ENCODE data around the gene NDUFAF5.

Gene NDUFAF5

GRCh38 chr20:13791540-13792459 lies 7.0 kb downstream of the NDUFAF5 start:
- no peak for TF ChIP-seq ZNF274 (IDR thresholded peaks at IDR 0.05; ENCODE audit: low read depth, low read length)
- no peak overlapping the region for H3K4me3 ChIP-seq (ENCODE audit: low read length)

GRCh38 chr20:13793001-13793400 lies 8.2 kb downstream of the NDUFAF5 start:
- H3K4me3 ChIP-seq (ENCODE audit: low read length), result no peak overlapping the region
- no peak for TF ChIP-seq ZNF274 (IDR thresholded peaks at IDR 0.05; ENCODE audit: low read depth, low read length)

- no peak for TF ChIP-seq ZNF274 (IDR thresholded peaks at IDR 0.05; ENCODE audit: low read depth, low read length)
- H3K4me3 ChIP-seq (ENCODE audit: low read length), result no peak overlapping the region
These were observed 9.8 kb downstream of the NDUFAF5 start for GRCh38 chr20:13794667-13795066.

GRCh38 chr20:13799040-13799439 lies 14.2 kb downstream of the NDUFAF5 start:
- TF ChIP-seq ZNF274 (IDR thresholded peaks at IDR 0.05; ENCODE audit: low read depth, low read length), result no peak
- no peak overlapping the region for H3K4me3 ChIP-seq (ENCODE audit: low read length)

GRCh38 chr20:13799974-13800373 lies 15.1 kb downstream of the NDUFAF5 start:
- no peak for TF ChIP-seq ZNF274 (IDR thresholded peaks at IDR 0.05; ENCODE audit: low read depth, low read length)
- H3K4me3 ChIP-seq (ENCODE audit: low read length), result no peak overlapping the region

- no peak for TF ChIP-seq ZNF274 (IDR thresholded peaks at IDR 0.05; ENCODE audit: low read depth, low read length)
These were observed 15.9 kb downstream of the NDUFAF5 start for GRCh38 chr20:13800728-13801134.

GRCh38 chr20:13809373-13809772 lies 24.5 kb downstream of the NDUFAF5 start:
- no peak for TF ChIP-seq ZNF274 (IDR thresholded peaks at IDR 0.05; ENCODE audit: low read depth, low read length)
- H3K4me3 ChIP-seq (ENCODE audit: low read length), result no peak overlapping the region

More at GRCh38 chr20:13800728-13801134, 15.9 kb downstream of the NDUFAF5 start:
- no peak overlapping the region for H3K4me3 ChIP-seq (ENCODE audit: low read length)

GRCh38 chr20:13809855-13810254 lies 25.0 kb downstream of the NDUFAF5 start:
- no peak overlapping the region for H3K4me3 ChIP-seq (ENCODE audit: low read length)
- no peak for TF ChIP-seq ZNF274 (IDR thresholded peaks at IDR 0.05; ENCODE audit: low read depth, low read length)

GRCh38 chr20:13810446-13810845 lies 25.6 kb downstream of the NDUFAF5 start:
- no peak overlapping the region for H3K4me3 ChIP-seq (ENCODE audit: low read length)
- no peak for TF ChIP-seq ZNF274 (IDR thresholded peaks at IDR 0.05; ENCODE audit: low read depth, low read length)

- no peak for TF ChIP-seq ZNF274 (IDR thresholded peaks at IDR 0.05; ENCODE audit: low read depth, low read length)
- no peak overlapping the region for H3K4me3 ChIP-seq (ENCODE audit: low read length)
These were observed 29.1 kb downstream of the NDUFAF5 start for GRCh38 chr20:13813910-13814309.

- TF ChIP-seq ZNF274 (IDR thresholded peaks at IDR 0.05; ENCODE audit: low read depth, low read length), result no peak
These were observed 29.8 kb downstream of the NDUFAF5 start for GRCh38 chr20:13814672-13815071.

GRCh38 chr20:13816757-13817156 lies 31.9 kb downstream of the NDUFAF5 start:
- no peak overlapping the region for H3K4me3 ChIP-seq (ENCODE audit: low read length)
- no peak for TF ChIP-seq ZNF274 (IDR thresholded peaks at IDR 0.05; ENCODE audit: low read depth, low read length)

More at GRCh38 chr20:13814672-13815071, 29.8 kb downstream of the NDUFAF5 start:
- H3K4me3 ChIP-seq (ENCODE audit: low read length), result no peak overlapping the region

GRCh38 chr20:13817342-13817741 lies 32.5 kb downstream of the NDUFAF5 start:
- no peak for TF ChIP-seq ZNF274 (IDR thresholded peaks at IDR 0.05; ENCODE audit: low read depth, low read length)
- H3K4me3 ChIP-seq (ENCODE audit: low read length), result no peak overlapping the region

- no peak for TF ChIP-seq ZNF274 (IDR thresholded peaks at IDR 0.05; ENCODE audit: low read depth, low read length)
- no peak overlapping the region for H3K4me3 ChIP-seq (ENCODE audit: low read length)
These were observed 35.2 kb downstream of the NDUFAF5 start for GRCh38 chr20:13819885-13820645.

GRCh38 chr20:13821876-13822275 lies 37.0 kb downstream of the NDUFAF5 start:
- no peak overlapping the region for H3K4me3 ChIP-seq (ENCODE audit: low read length)
- no peak for TF ChIP-seq ZNF274 (IDR thresholded peaks at IDR 0.05; ENCODE audit: low read depth, low read length)
